ENCODE results near the gene ZSCAN22. TPM values are rescaled to one million over a fixed set of nuclear protein-coding genes. Genes with fewer than 3 reads are reported as not detected.
A peak's percentile ranks its signal among the peaks of the same experiment; 100 is the strongest.
"Not testable (repeated sequence)": the region's sequence is repeated elsewhere in the genome, so short reads cannot be mapped to it uniquely, and the experiment has no call there.

ZSCAN22 gene
- total RNA-seq, 1 donor from 2014 or later, result 6.3 TPM

GRCh38 chr19:58346961-58347929 lies 20.5 kb downstream of the ZSCAN22 start:
- DNase-seq (ENCODE audit: low read depth, low spot score), result peak; percentile 63
- no peaks in the 10 kb centered on the region for H3K9me3 Mint-ChIP-seq
- peak overlapping the region; percentile 87 for H3K27ac Mint-ChIP-seq (ENCODE audit: unreplicated experiment)
- H3K27me3 Mint-ChIP-seq (ENCODE audit: low read depth), result peaks cover 18% of the 10 kb centered on the region
- peaks cover 6% of the 10 kb centered on the region for H3K36me3 Mint-ChIP-seq (ENCODE audit: low read depth)
- TF ChIP-seq CTCF (conservative IDR thresholded peaks at IDR 0.05), result no peak
- peaks cover 23% of the 10 kb centered on the region for H3K4me1 Mint-ChIP-seq
- peak overlapping the region; percentile 95 for H3K4me3 Mint-ChIP-seq

GRCh38 chr19:58348080-58348479 lies 21.3 kb downstream of the ZSCAN22 start:
- H3K27ac Mint-ChIP-seq (ENCODE audit: unreplicated experiment); H3K36me3 Mint-ChIP-seq (ENCODE audit: low read depth); DNase-seq (ENCODE audit: low read depth, low spot score); H3K9me3 Mint-ChIP-seq: not testable (repeated sequence)
- H3K4me3 Mint-ChIP-seq, result peak overlapping the region; percentile 95
- H3K27me3 Mint-ChIP-seq (ENCODE audit: low read depth), result peaks cover 18% of the 10 kb centered on the region
- peaks cover 26% of the 10 kb centered on the region for H3K4me1 Mint-ChIP-seq

GRCh38 chr19:58349590-58349989 lies 22.8 kb downstream of the ZSCAN22 start:
- DNase-seq (ENCODE audit: low read depth, low spot score), result no peak
- TF ChIP-seq CTCF (conservative IDR thresholded peaks at IDR 0.05), result no peak
- H3K27me3 Mint-ChIP-seq (ENCODE audit: low read depth), result peaks cover 18% of the 10 kb centered on the region
- H3K4me1 Mint-ChIP-seq, result peaks cover 26% of the 10 kb centered on the region
- no peaks in the 10 kb centered on the region for H3K9me3 Mint-ChIP-seq
- H3K36me3 Mint-ChIP-seq (ENCODE audit: low read depth), result peaks cover 3% of the 10 kb centered on the region
- H3K27ac Mint-ChIP-seq (ENCODE audit: unreplicated experiment), result no peak overlapping the region
- H3K4me3 Mint-ChIP-seq, result peak overlapping the region; percentile 57

- H3K27me3 Mint-ChIP-seq (ENCODE audit: low read depth), result peaks cover 16% of the 10 kb centered on the region
- no peak overlapping the region for H3K27ac Mint-ChIP-seq (ENCODE audit: unreplicated experiment)
- H3K9me3 Mint-ChIP-seq, result no peaks in the 10 kb centered on the region
- no peak for DNase-seq (ENCODE audit: low read depth, low spot score)
- peaks cover 3% of the 10 kb centered on the region for H3K36me3 Mint-ChIP-seq (ENCODE audit: low read depth)
- no peak for TF ChIP-seq CTCF (conservative IDR thresholded peaks at IDR 0.05)
- H3K4me3 Mint-ChIP-seq, result peak overlapping the region; percentile 51
- peaks cover 26% of the 10 kb centered on the region for H3K4me1 Mint-ChIP-seq
Observed at GRCh38 chr19:58350001-58350861, 23.4 kb downstream of the ZSCAN22 start.

GRCh38 chr19:58350871-58351557 lies 24.2 kb downstream of the ZSCAN22 start:
- Mint-ChIP-seq H3K27ac (ENCODE audit: unreplicated experiment) (no peak overlapping the region), H3K4me1 (peaks cover 20% of the 10 kb centered on the region), H3K9me3 (no peaks in the 10 kb centered on the region), H3K27me3 (ENCODE audit: low read depth) (peaks cover 9% of the 10 kb centered on the region), H3K4me3 (peak overlapping the region; percentile 51), H3K36me3 (ENCODE audit: low read depth) (no peaks in the 10 kb centered on the region)
- no peak for DNase-seq (ENCODE audit: low read depth, low spot score)
- no peak for TF ChIP-seq CTCF (conservative IDR thresholded peaks at IDR 0.05)
